Small intestine (tissue), 7 donors: ENCODE data around the gene C1orf198. TPM values are rescaled to one million over a fixed set of nuclear protein-coding genes. Genes with fewer than 3 reads are reported as not detected.

Experiments used
- DNase-seq, 2 donors: peaks; one replicate each; pipeline versions ENCODE4 v3.0.0 to v3.0.0-alpha.2; 2013
- FAIRE-seq: peaks from 2 replicates; lab custom pipeline; 2012; peaks lifted over from hg19 to GRCh38; lab: Jason Lieb, UNC
- H3K27ac ChIP-seq, 3 donors: one replicate each; pipeline ENCODE4 v1.5.1; 2013; ENCODE audit warnings: low read length in 2 of 3, mild to moderate bottlenecking in 2 of 3, control low read depth in 1 of 3, inconsistent platforms in 1 of 3, low read depth in 1 of 3, moderate library complexity in 1 of 3
- H3K27me3 ChIP-seq, 3 donors: one replicate each; pipeline ENCODE4 v1.6.1; 2013; ENCODE audit warnings: low read length in 3 of 3, inconsistent platforms in 1 of 3; ENCODE audit not compliant: control insufficient read depth in 3 of 3, insufficient read depth in 3 of 3
- H3K36me3 ChIP-seq, 3 donors: one replicate each; pipeline ENCODE4 v1.6.1; 2013; ENCODE audit warnings: low read length in 3 of 3, inconsistent platforms in 1 of 3, low read depth in 1 of 3, mild to moderate bottlenecking in 1 of 3, moderate library complexity in 1 of 3; ENCODE audit not compliant: control insufficient read depth in 3 of 3, insufficient read depth in 2 of 3
- H3K4me1 ChIP-seq, 3 donors: one replicate each; pipeline ENCODE4 v1.6.1; 2013; ENCODE audit warnings: low read length in 2 of 3, inconsistent platforms in 1 of 3, low read depth in 1 of 3, mild to moderate bottlenecking in 1 of 3, moderate library complexity in 1 of 3; ENCODE audit not compliant: control insufficient read depth in 3 of 3, insufficient read depth in 2 of 3
- H3K4me3 ChIP-seq, 3 donors: one replicate each; pipeline ENCODE4 v1.5.1; 2013; ENCODE audit warnings: low read length in 3 of 3, control low read depth in 1 of 3, inconsistent platforms in 1 of 3, low read depth in 1 of 3, mild to moderate bottlenecking in 1 of 3, moderate library complexity in 1 of 3
- H3K9me3 ChIP-seq, 2 donors: one replicate each; pipeline ENCODE4 v1.6.1; 2013; ENCODE audit warnings: low read depth in 1 of 2, low read length in 1 of 2; ENCODE audit not compliant: control insufficient read depth in 2 of 2, insufficient read depth in 1 of 2
- WGBS, 3 donors: extraction: QIAGEN DNeasy Blood & Tissue Kit; methylation state at CpG; one replicate each; pipeline ENCODE4 v1.1.7; 2013; 5-methylcytosine and 5-hydroxymethylcytosine counted together
- polyA plus RNA-seq, 4 donors: library from polyadenylated mRNA; stranded (reverse) in 3 of 4; unstranded in 1 of 4; fragments of 200-250 nt in 3 of 4; fragments of 120-200 nt in 1 of 4; gene quantifications; one replicate each; pipeline versions ENCODE4 v1.2.1 to v1.2.3, GENCODE V29; 2013
- donor health status: healthy with polysubstance abuse.
- donor health status: control.
- donor health status: control.
- donor health status: Bipolar disorder and iron deficiency.
- donor health status: healthy.

The C1orf198 gene
- polyA plus RNA-seq, 4 donors: 6.0 to 19.5 (median 13.1) TPM

DNA sequence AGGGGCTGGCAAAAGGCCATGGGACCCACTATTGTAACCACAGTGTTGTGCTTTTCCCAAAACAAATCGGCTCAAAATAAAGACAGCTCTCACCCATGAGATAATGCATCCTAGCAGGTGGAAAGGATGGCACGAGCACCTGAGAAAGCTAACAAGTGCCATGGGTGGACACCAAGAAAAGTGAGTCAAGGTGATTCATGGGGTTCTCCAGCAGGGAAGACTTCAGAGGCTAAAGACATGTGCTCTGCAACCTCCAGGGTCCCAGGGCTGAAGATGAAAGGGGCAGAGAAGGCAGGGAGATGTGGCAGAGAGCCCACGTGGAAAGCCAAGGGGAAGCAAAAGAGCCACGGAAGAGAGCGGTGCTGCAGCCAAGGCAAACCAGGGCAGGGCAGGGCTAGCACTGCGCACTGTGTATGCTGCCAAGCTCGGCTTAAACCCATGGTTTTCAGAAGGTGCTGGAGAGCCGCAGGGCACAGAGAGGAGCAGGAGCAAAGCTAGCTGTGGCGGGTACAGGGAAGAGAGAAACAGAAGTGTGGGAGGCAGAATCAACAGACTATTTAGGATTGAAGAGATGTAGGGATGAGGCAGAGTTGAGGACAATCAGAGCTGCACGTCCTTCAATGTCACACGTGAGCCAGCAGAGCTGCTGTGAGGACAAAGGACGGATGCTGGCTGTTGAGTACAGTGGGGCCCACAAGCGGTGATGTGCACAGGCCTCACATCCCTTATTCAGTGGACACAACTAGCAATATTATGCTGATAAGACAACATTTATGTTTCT is 41.8 kb upstream of the C1orf198 start:
- DNase-seq (no peak), FAIRE-seq (no peak)
- Histone ChIP-seq H3K27ac (no peak overlapping the region), H3K27me3 (no peaks in the 10 kb centered on the region), H3K4me3 (no peak overlapping the region), H3K4me1 (no peaks in the 10 kb centered on the region), H3K9me3 (no peaks in the 10 kb centered on the region), H3K36me3 (peaks cover 5 to 35% (median 22%) of the 10 kb centered on the region in 3 donors)
- WGBS, 3 donors: 81 to 96% (median 96%) methylated on average over 13 of the region's 13 CpGs

DNA sequence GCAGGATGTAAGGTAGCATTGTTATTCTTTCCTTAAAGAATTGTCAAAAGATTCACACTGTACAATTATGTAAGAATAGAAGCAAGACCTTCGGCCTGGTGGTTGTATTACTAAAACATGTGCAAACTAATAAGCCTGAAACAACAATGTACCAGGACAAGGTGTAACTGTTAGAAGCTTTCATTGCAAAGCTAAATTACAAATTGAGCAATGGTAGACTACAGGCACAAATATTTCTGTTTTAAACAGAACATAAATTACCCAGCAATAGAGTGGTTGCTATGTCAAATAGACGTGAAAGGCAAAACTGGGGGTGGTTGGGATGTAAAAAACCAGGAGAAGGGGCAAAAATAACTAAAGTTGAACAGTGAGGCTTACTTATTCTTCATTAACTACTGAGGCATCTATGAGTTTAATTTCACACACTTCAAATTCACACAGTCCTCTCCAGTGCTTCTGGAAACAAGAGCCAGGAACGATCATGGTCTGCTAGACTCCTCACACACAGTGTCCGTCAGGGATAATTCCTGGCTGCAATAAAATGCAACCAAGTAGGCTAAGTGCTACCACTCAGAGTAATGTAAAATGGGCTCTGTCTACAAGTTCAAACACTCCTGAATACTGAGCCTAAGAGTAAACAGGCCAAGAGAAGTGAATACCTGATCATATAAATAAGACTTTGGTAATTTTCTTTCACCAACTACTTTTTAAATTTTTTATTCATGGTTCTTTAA is 39.3 kb upstream of the C1orf198 start:
- Histone ChIP-seq H3K9me3 (no peaks in the 10 kb centered on the region), H3K4me3 (no peak overlapping the region), H3K27ac (no peak overlapping the region), H3K36me3 (peaks cover 2 to 31% (median 20%) of the 10 kb centered on the region in 3 donors), H3K4me1 (no peaks in the 10 kb centered on the region), H3K27me3 (no peaks in the 10 kb centered on the region)
- WGBS, 3 donors: 88 to 93% (median 93%) methylated on average over 4 of the region's 4 CpGs
- DNase-seq: no peak
- FAIRE-seq: no peak

DNA sequence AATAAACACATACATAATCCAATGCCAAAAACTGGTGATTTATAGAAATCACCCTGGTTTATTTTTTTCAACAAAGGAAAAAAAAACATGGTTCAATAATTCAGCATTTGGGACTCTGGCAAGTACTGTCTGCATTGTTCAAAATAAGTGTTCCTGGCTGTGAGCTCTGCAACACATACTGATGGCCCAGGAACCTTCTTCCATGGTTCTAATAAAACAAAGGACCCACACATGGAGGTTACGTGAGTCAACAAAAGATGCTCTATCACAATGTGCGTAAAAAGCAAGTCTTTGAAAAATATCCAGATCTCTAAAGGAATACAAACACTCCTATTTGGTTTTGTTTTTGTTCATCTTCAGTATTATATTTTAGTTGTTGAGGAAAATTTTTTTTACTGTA is 37.9 kb upstream of the C1orf198 start:
- H3K36me3 ChIP-seq: peaks cover 2 to 34% (median 17%) of the 10 kb centered on the region in 3 donors
- no peak for FAIRE-seq

DNA sequence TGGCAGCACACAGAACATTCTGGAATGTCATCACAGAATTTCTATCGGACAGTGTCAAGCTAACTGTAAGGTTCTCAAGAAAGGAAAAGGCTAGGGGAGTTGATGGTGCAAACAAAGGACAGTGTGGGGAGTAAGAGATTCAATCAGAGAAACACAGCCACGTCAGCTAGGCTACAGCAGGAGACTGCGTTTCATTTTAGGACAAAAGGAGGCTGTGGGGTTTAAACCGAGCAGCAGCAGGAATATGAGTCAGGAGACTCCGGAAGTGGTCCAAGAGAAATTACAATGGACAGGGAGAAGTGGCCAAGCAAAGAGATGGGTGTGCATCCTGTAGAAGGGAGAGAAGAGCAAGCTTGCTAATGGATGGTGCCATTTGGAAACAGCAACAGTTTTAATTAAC is 37.4 kb upstream of the C1orf198 start:
- FAIRE-seq: no peak
- no peak overlapping the region for H3K27ac ChIP-seq
- peaks cover 2 to 34% (median 17%) of the 10 kb centered on the region in 3 donors for H3K36me3 ChIP-seq
- no peaks in the 10 kb centered on the region for H3K4me1 ChIP-seq
- WGBS, 3 donors: 70 to 95% (median 87%) methylated on average over 5 of the region's 5 CpGs
- H3K27me3 ChIP-seq: no peaks in the 10 kb centered on the region
- no peak overlapping the region for H3K4me3 ChIP-seq
- no peaks in the 10 kb centered on the region for H3K9me3 ChIP-seq
- DNase-seq: no peak

More for the DNA sequence above, 37.9 kb upstream of the C1orf198 start:
- Histone ChIP-seq H3K4me3 (no peak overlapping the region), H3K9me3 (no peaks in the 10 kb centered on the region), H3K27ac (no peak overlapping the region), H3K27me3 (no peaks in the 10 kb centered on the region), H3K4me1 (no peaks in the 10 kb centered on the region)
- WGBS, 3 donors: 87 to 90% (median 90%) methylated on average over 2 of the region's 2 CpGs
- DNase-seq: no peak

DNA sequence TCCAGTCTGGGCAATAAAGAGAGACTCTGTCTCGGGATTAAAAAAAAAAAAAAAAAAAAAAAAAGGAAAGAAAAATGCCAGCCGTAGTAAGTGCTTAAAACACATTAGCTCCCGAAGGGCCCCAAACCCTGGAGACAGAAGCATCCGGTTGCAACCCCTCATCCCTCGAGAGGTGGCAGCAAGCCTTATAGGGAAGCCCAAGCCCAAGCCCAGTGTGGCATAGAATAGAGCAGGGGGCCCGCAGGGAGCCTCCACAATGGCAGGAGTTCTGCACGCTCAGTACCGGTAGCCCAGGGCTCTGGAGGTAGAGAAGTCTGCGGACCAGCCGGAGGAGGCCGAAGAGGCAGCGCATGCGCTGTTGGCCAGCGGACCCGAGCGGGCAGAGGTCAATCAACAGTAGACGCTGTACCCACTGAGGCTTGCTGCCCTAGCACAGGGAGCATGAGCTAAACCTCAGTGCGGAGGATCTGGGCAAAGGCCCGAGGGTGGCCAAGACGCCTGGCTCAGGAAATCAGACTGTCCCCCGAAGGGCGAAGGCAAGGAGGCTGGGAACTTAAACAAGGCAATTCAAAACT is 34.1 kb upstream of the C1orf198 start:
- WGBS, 3 donors: 96 to 97% (median 97%) methylated on average over 21 to 22 of the region's 22 CpGs

DNA sequence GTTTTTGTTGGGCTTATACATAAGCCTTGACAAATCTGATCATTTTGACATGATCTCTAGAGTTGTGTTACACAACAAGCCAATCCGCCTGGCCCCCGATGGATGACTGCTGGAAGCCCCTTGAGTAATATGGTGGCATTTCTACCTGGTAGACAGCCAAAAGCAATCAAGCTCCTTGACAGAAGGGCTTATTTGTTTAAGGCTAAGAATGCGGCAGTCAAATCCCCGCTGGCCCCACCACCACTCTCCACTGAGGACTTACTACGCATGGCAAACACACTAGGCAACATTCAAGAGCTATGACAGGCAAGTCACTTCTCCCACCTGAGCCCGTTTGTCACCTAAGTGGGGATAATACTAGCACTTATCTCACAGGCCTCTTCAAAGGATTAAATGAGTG is 33.4 kb upstream of the C1orf198 start:
- no peak for FAIRE-seq
- Histone ChIP-seq H3K4me1 (no peaks in the 10 kb centered on the region), H3K27ac (no peak overlapping the region), H3K27me3 (no peaks in the 10 kb centered on the region), H3K36me3 (peaks cover 0 to 19% (median 5%) of the 10 kb centered on the region in 3 donors), H3K4me3 (no peak overlapping the region), H3K9me3 (no peaks in the 10 kb centered on the region)
- WGBS, 3 donors: 86 to 96% (median 90%) methylated on average over 6 of the region's 6 CpGs
- DNase-seq: no peak

More for the DNA sequence above, 34.1 kb upstream of the C1orf198 start:
- no peak overlapping the region for H3K4me3 ChIP-seq
- H3K36me3 ChIP-seq: peaks cover 0 to 19% (median 7%) of the 10 kb centered on the region in 3 donors
- no peaks in the 10 kb centered on the region for H3K4me1 ChIP-seq
- H3K27ac ChIP-seq: no peak overlapping the region
- FAIRE-seq (no peak), DNase-seq (no peak)
- no peaks in the 10 kb centered on the region for H3K27me3 ChIP-seq
- no peaks in the 10 kb centered on the region for H3K9me3 ChIP-seq

DNA sequence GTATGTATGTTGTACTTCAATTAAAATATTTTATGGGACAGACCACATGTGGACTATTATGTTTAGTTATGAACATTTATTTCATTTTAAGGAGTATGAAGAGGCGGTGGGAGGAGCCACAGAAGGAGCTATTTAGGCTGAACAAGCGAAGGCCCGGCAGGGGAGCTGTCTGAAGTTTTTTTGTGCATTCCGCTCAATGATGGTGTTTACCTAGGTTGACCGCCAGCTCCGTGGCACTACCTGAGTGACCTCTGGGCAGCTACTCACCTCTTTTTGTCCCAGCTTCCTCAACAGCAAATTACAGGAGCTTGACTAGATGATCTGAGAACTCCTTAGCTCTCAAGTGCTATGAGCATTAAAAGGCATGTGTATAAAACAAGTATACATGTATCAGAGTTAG is 32.7 kb upstream of the C1orf198 start:
- WGBS, 3 donors: 73 to 82% (median 81%) methylated on average over 6 of the region's 6 CpGs
- H3K27ac ChIP-seq: no peak overlapping the region
- no peaks in the 10 kb centered on the region for H3K27me3 ChIP-seq
- peaks cover 0 to 19% (median 5%) of the 10 kb centered on the region in 3 donors for H3K36me3 ChIP-seq
- no peak overlapping the region for H3K4me3 ChIP-seq
- no peaks in the 10 kb centered on the region for H3K4me1 ChIP-seq
- H3K9me3 ChIP-seq: no peaks in the 10 kb centered on the region
- FAIRE-seq: no peak
- no peak for DNase-seq

DNA sequence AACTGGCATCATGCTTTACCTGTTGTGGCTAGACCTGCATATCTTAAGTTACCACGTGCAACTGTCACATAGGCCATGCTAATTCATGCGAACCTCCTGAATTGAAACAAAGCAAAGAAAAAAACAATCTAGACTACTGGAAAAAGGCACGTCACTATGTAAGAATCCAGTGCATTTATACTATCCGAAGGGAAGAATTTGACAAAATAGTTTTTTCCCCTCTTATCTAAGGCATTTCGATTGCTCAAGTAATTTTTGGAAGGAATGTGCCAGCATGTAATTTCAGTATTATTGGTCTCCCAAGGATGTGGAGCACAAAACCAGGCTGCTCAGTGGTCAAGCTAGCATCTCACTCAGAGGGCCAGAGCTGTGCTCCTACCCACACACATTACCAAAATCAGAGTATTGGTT is 31.5 kb upstream of the C1orf198 start:
- H3K36me3 ChIP-seq: peaks cover 0 to 14% (median 0%) of the 10 kb centered on the region in 3 donors
- 78 to 90% (median 84%) methylated on average over 5 of the region's 5 CpGs for WGBS, 3 donors
- DNase-seq (no peak), FAIRE-seq (no peak)
- no peaks in the 10 kb centered on the region for H3K27me3 ChIP-seq
- H3K4me1 ChIP-seq: no peaks in the 10 kb centered on the region
- H3K4me3 ChIP-seq: no peak overlapping the region
- H3K27ac ChIP-seq: no peak overlapping the region
- H3K9me3 ChIP-seq: no peaks in the 10 kb centered on the region
